Natural killer cell (primary cell): ENCODE measurements around the gene NR5A1. TPM values are rescaled to one million over a fixed set of nuclear protein-coding genes. Genes with fewer than 3 reads are reported as not detected.

Experiments
- ATAC-seq, 3 donors: fragments of 150-1000 bp in 2 of 3; fragments of 200-7000 bp in 1 of 3; cut with Tn5 transposase; 1 replicate in 1 of 3; 2 replicates in 2 of 3; pipeline ENCODE4 v1.10.0; 2021; ENCODE audit warnings: mild to moderate bottlenecking in 2 of 3, moderate library complexity in 2 of 3
- DNase-seq, 2 donors: peaks; one replicate each; pipeline versions ENCODE4 v3.0.0 to v3.0.0-alpha.2; 2013 to 2021; ENCODE audit warnings: mixed read lengths in 1 of 2
- H3K27ac ChIP-seq: one replicate; pipeline ENCODE4 v1.5.1; 2013; ENCODE audit warnings: mild to moderate bottlenecking, low read length
- H3K27me3 ChIP-seq: one replicate; pipeline ENCODE4 v1.6.1; 2013; ENCODE audit warnings: low read length; ENCODE audit not compliant: control insufficient read depth, insufficient read depth
- H3K36me3 ChIP-seq: one replicate; pipeline ENCODE4 v1.6.1; 2013; ENCODE audit warnings: low read length; ENCODE audit not compliant: control insufficient read depth, insufficient read depth
- H3K4me1 ChIP-seq: one replicate; pipeline ENCODE4 v1.6.1; 2013; ENCODE audit warnings: low read length; ENCODE audit not compliant: control insufficient read depth, insufficient read depth
- H3K4me3 ChIP-seq: one replicate; pipeline ENCODE4 v1.5.1; 2013; ENCODE audit warnings: low read length
- H3K9me3 ChIP-seq: one replicate; pipeline ENCODE4 v1.6.1; 2013; ENCODE audit warnings: low read length; ENCODE audit not compliant: control insufficient read depth, insufficient read depth
- H3K27ac Mint-ChIP-seq, 2 donors: one replicate each; pipeline ENCODE4 v1.8.0; 2022; ENCODE audit warnings: mild to moderate bottlenecking in 2 of 2, mixed read lengths in 2 of 2, moderate library complexity in 1 of 2
- H3K27me3 Mint-ChIP-seq, 2 donors: one replicate each; pipeline ENCODE4 v1.8.0; 2022; ENCODE audit warnings: low read depth in 2 of 2, mixed read lengths in 2 of 2
- H3K36me3 Mint-ChIP-seq: one replicate; pipeline ENCODE4 v1.8.0; 2022; ENCODE audit warnings: mixed read lengths
- H3K4me1 Mint-ChIP-seq, 2 donors: one replicate each; pipeline ENCODE4 v1.8.0; 2022; ENCODE audit warnings: mixed read lengths in 2 of 2
- H3K4me3 Mint-ChIP-seq: one replicate; pipeline ENCODE4 v1.8.0; 2022; ENCODE audit warnings: mild to moderate bottlenecking, moderate library complexity, mixed read lengths
- H3K9me3 Mint-ChIP-seq, 2 donors: one replicate each; pipeline ENCODE4 v1.8.0; 2022; ENCODE audit warnings: mixed read lengths in 2 of 2
- CTCF ChIP-seq: fragments of 200-600 bp; IDR thresholded peaks from one replicate; pipeline ENCODE4 v1.8.0; 2022; ENCODE audit warnings: antibody characterized with exemption
- WGBS: methylation state at CpG from one replicate; pipeline ENCODE4 v1.1.7; 2013; ENCODE audit warnings: missing lambda C conversion rate; ENCODE audit not compliant: insufficient coverage; 5-methylcytosine and 5-hydroxymethylcytosine counted together
- intact Hi-C: fragments of 100-400 bp; cut with micrococcal nuclease; formaldehyde crosslinking; loops from one replicate; pipeline ENCODE4 v1.14.2; 2022
- total RNA-seq, 4 donors: library from RNA; stranded (reverse); fragments of 120-200 nt in 1 of 4; gene quantifications; one replicate each; pipeline versions ENCODE4 v1.2.3 to v1.2.4, GENCODE V29; 2013 to 2022

The NR5A1 gene
- total RNA-seq, 3 donors from 2014 or later (not counting 1 experiment from before 2014, with no cell fraction given) = not detected

- Mint-ChIP-seq H3K27me3 (peaks cover 6 to 12% of the 10 kb centered on the region in 2 donors), H3K4me1 (no peaks in the 10 kb centered on the region), H3K4me3 (no peak overlapping the region), H3K9me3 (no peaks in the 10 kb centered on the region), H3K36me3 (no peaks in the 10 kb centered on the region), H3K27ac (no peak overlapping the region)
- DNase-seq (no peak), ATAC-seq (no peak)
- H3K4me1 ChIP-seq = no peaks in the 10 kb centered on the region
- no peak for TF ChIP-seq CTCF
- WGBS = 83% methylated on average over 1 of the region's 1 CpG
- no peaks in the 10 kb centered on the region for H3K36me3 ChIP-seq
- H3K9me3 ChIP-seq = no peaks in the 10 kb centered on the region
- no peak overlapping the region for H3K4me3 ChIP-seq
- no peak overlapping the region for H3K27ac ChIP-seq
- intact Hi-C loops = no loop called here
- no peaks in the 10 kb centered on the region for H3K27me3 ChIP-seq
Measured at GRCh38 chr9:124462739-124463138, 44.5 kb downstream of the NR5A1 start.

- Histone ChIP-seq H3K27ac (no peak overlapping the region), H3K27me3 (no peaks in the 10 kb centered on the region), H3K9me3 (no peaks in the 10 kb centered on the region), H3K36me3 (no peaks in the 10 kb centered on the region), H3K4me3 (no peak overlapping the region), H3K4me1 (no peaks in the 10 kb centered on the region)
- Mint-ChIP-seq H3K36me3 (no peaks in the 10 kb centered on the region), H3K27ac (no peak overlapping the region), H3K27me3 (peaks cover 0 to 2% of the 10 kb centered on the region in 2 donors), H3K4me1 (no peaks in the 10 kb centered on the region), H3K9me3 (no peaks in the 10 kb centered on the region), H3K4me3 (no peak overlapping the region)
- WGBS = 90% methylated on average over 9 of the region's 9 CpGs
- no peak for TF ChIP-seq CTCF
- intact Hi-C loops = no loop called here
- no peak for ATAC-seq
- DNase-seq = no peak
Measured at GRCh38 chr9:124458441-124458840, 48.8 kb downstream of the NR5A1 start.

GRCh38 chr9:124457887-124458431, 49.2 kb downstream of the NR5A1 start:
- DNase-seq (no peak), ATAC-seq (no peak)
- 83% methylated on average over 8 of the region's 8 CpGs for WGBS
- Mint-ChIP-seq H3K27me3 (peaks cover 0 to 2% of the 10 kb centered on the region in 2 donors), H3K36me3 (no peaks in the 10 kb centered on the region), H3K9me3 (no peaks in the 10 kb centered on the region), H3K4me1 (no peaks in the 10 kb centered on the region), H3K27ac (no peak overlapping the region), H3K4me3 (no peak overlapping the region)
- H3K9me3 ChIP-seq = no peaks in the 10 kb centered on the region
- intact Hi-C loops = no loop called here
- no peaks in the 10 kb centered on the region for H3K27me3 ChIP-seq
- TF ChIP-seq CTCF = no peak
- H3K27ac ChIP-seq = no peak overlapping the region
- H3K4me3 ChIP-seq = no peak overlapping the region
- H3K36me3 ChIP-seq = no peaks in the 10 kb centered on the region
- no peaks in the 10 kb centered on the region for H3K4me1 ChIP-seq
